Measurements from ENCODE around the gene TPRX2. TPM values are rescaled to one million over a fixed set of nuclear protein-coding genes. Genes with fewer than 3 reads are reported as not detected.
A peak's percentile ranks its signal among the peaks of the same experiment; 100 is the strongest.

The TPRX2 gene
- total and polyA plus RNA-seq, 2 of the 13 experiments (the other 11 are each of a cell fraction or from before 2014, with no cell fraction given), result not detected

DNA sequence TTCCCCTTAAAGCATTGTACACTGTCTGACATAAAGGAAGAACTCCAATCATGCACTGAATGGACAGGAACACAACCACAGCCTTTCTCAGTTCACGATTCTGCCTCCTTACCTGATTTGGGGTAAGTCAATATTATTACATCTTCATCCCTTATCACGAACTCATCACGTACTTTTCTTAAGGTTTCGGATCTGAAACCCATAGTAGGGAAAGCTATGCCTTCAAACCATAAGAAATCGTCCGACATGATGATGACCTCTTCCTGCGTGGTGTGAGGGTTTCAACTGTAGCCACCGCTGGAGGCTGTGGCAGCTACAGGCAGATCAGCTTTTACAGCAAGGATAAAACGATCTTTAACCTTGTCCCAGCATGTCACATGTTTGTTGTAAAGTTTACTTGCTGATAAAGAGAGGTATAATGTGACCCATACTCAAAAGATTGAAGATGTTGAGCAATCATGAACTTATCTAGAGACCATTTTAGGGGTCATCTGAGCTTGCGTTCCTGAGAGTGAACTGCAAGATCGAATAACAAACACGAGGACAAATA lies 27.1 kb downstream of the TPRX2 start, which contains the start of gene SULT2A1 (continued):
- TF ChIP-seq EP300 (IDR thresholded peaks at IDR 0.05; ENCODE audit: low read depth in 2 of 2, low read length in 2 of 2), result peak; percentile 59 to 84; a peak in 3 of 4 replicates
- TF ChIP-seq EP300 (CRISPR knock-in tag; IDR thresholded peaks at IDR 0.05; ENCODE audit: borderline replicate concordance), result 0 out of 2 replicates have a peak, but pooled peaks have one; percentile 49
- no peak for TF ChIP-seq SUZ12 (IDR thresholded peaks at IDR 0.05; ENCODE audit: low read depth, low read length)
- TF ChIP-seq ZNF562 (CRISPR knock-in tag; IDR thresholded peaks at IDR 0.05; ENCODE audit: borderline replicate concordance), result no peak
- TF ChIP-seq HDAC1 (CRISPR knock-in tag; IDR thresholded peaks at IDR 0.05), result peak; percentile 62; the same call in 1 of the 2 replicates
- peak; percentile 95 for TF ChIP-seq SALL1 (CRISPR knock-in tag; IDR thresholded peaks at IDR 0.05)
- TF ChIP-seq, protein P1, sequence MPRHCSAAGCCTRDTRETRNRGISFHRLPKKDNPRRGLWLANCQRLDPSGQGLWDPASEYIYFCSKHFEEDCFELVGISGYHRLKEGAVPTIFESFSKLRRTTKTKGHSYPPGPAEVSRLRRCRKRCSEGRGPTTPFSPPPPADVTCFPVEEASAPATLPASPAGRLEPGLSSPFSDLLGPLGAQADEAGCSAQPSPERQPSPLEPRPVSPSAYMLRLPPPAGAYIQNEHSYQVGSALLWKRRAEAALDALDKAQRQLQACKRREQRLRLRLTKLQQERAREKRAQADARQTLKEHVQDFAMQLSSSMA (CRISPR knock-in tag; IDR thresholded peaks at IDR 0.05), result no peak
- TF ChIP-seq MEF2D (CRISPR knock-in tag; IDR thresholded peaks at IDR 0.05), result peak; percentile 69
- peak; percentile 37; the same call in 1 of the 2 replicates for TF ChIP-seq KDM6A (CRISPR knock-in tag; IDR thresholded peaks at IDR 0.05; ENCODE audit: low read depth)
- TF ChIP-seq, protein P2, sequence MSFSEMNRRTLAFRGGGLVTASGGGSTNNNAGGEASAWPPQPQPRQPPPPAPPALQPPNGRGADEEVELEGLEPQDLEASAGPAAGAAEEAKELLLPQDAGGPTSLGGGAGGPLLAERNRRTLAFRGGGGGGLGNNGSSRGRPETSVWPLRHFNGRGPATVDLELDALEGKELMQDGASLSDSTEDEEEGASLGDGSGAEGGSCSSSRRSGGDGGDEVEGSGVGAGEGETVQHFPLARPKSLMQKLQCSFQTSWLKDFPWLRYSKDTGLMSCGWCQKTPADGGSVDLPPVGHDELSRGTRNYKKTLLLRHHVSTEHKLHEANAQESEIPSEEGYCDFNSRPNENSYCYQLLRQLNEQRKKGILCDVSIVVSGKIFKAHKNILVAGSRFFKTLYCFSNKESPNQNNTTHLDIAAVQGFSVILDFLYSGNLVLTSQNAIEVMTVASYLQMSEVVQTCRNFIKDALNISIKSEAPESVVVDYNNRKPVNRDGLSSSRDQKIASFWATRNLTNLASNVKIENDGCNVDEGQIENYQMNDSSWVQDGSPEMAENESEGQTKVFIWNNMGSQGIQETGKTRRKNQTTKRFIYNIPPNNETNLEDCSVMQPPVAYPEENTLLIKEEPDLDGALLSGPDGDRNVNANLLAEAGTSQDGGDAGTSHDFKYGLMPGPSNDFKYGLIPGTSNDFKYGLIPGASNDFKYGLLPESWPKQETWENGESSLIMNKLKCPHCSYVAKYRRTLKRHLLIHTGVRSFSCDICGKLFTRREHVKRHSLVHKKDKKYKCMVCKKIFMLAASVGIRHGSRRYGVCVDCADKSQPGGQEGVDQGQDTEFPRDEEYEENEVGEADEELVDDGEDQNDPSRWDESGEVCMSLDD (CRISPR knock-in tag; IDR thresholded peaks at IDR 0.05; ENCODE audit: borderline replicate concordance), result no peak
- TF ChIP-seq ZNF142 (CRISPR knock-in tag; IDR thresholded peaks at IDR 0.05), result no peak
- no peak for TF ChIP-seq ZFAT (CRISPR knock-in tag; conservative IDR thresholded peaks at IDR 0.05)
- TF ChIP-seq, protein P3, sequence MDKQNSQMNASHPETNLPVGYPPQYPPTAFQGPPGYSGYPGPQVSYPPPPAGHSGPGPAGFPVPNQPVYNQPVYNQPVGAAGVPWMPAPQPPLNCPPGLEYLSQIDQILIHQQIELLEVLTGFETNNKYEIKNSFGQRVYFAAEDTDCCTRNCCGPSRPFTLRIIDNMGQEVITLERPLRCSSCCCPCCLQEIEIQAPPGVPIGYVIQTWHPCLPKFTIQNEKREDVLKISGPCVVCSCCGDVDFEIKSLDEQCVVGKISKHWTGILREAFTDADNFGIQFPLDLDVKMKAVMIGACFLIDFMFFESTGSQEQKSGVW (CRISPR knock-in tag; IDR thresholded peaks at IDR 0.05; ENCODE audit: borderline replicate concordance), result no peak
- no peak for TF ChIP-seq TCF12 (IDR thresholded peaks at IDR 0.05)
- no peak for TF ChIP-seq TCF12 (CRISPR knock-in tag; IDR thresholded peaks at IDR 0.05)
- TF ChIP-seq, protein P4, sequence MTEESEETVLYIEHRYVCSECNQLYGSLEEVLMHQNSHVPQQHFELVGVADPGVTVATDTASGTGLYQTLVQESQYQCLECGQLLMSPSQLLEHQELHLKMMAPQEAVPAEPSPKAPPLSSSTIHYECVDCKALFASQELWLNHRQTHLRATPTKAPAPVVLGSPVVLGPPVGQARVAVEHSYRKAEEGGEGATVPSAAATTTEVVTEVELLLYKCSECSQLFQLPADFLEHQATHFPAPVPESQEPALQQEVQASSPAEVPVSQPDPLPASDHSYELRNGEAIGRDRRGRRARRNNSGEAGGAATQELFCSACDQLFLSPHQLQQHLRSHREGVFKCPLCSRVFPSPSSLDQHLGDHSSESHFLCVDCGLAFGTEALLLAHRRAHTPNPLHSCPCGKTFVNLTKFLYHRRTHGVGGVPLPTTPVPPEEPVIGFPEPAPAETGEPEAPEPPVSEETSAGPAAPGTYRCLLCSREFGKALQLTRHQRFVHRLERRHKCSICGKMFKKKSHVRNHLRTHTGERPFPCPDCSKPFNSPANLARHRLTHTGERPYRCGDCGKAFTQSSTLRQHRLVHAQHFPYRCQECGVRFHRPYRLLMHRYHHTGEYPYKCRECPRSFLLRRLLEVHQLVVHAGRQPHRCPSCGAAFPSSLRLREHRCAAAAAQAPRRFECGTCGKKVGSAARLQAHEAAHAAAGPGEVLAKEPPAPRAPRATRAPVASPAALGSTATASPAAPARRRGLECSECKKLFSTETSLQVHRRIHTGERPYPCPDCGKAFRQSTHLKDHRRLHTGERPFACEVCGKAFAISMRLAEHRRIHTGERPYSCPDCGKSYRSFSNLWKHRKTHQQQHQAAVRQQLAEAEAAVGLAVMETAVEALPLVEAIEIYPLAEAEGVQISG (CRISPR knock-in tag; IDR thresholded peaks at IDR 0.05), result peak; percentile 56; the same call in 1 of the 2 replicates
- no peak for TF ChIP-seq ELF1 (CRISPR knock-in tag; IDR thresholded peaks at IDR 0.05)
